ENCODE data around the gene EPG5.
"Not testable (repeated sequence)": the region's sequence is repeated elsewhere in the genome, so short reads cannot be mapped to it uniquely, and the experiment has no call there.

EPG5 gene

GRCh38 chr18:45997700-45998151 is 30.6 kb upstream of the EPG5 start:
- H3K27ac ChIP-seq (replicated peaks): no peak overlapping the region; the same call in 1 of the 2 replicates
- DNase-seq (ENCODE audit: low read depth in 1 of 2, low spot score in 1 of 2): no peak

GRCh38 chr18:45995461-45995860 is 28.3 kb upstream of the EPG5 start:
- TF ChIP-seq, protein P1, sequence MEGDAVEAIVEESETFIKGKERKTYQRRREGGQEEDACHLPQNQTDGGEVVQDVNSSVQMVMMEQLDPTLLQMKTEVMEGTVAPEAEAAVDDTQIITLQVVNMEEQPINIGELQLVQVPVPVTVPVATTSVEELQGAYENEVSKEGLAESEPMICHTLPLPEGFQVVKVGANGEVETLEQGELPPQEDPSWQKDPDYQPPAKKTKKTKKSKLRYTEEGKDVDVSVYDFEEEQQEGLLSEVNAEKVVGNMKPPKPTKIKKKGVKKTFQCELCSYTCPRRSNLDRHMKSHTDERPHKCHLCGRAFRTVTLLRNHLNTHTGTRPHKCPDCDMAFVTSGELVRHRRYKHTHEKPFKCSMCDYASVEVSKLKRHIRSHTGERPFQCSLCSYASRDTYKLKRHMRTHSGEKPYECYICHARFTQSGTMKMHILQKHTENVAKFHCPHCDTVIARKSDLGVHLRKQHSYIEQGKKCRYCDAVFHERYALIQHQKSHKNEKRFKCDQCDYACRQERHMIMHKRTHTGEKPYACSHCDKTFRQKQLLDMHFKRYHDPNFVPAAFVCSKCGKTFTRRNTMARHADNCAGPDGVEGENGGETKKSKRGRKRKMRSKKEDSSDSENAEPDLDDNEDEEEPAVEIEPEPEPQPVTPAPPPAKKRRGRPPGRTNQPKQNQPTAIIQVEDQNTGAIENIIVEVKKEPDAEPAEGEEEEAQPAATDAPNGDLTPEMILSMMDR (IDR thresholded peaks at IDR 0.05; ENCODE audit: insufficient read depth, low read length): no peak
- TF ChIP-seq POLR2AphosphoS5 (IDR thresholded peaks at IDR 0.05; ENCODE audit: low read depth) (no peak), GABPA (IDR thresholded peaks at IDR 0.05; ENCODE audit: low read depth) (no peak), SPI1 (IDR thresholded peaks at IDR 0.05; ENCODE audit: borderline replicate concordance, low read depth) (no peak)
- TF ChIP-seq, protein P2, sequence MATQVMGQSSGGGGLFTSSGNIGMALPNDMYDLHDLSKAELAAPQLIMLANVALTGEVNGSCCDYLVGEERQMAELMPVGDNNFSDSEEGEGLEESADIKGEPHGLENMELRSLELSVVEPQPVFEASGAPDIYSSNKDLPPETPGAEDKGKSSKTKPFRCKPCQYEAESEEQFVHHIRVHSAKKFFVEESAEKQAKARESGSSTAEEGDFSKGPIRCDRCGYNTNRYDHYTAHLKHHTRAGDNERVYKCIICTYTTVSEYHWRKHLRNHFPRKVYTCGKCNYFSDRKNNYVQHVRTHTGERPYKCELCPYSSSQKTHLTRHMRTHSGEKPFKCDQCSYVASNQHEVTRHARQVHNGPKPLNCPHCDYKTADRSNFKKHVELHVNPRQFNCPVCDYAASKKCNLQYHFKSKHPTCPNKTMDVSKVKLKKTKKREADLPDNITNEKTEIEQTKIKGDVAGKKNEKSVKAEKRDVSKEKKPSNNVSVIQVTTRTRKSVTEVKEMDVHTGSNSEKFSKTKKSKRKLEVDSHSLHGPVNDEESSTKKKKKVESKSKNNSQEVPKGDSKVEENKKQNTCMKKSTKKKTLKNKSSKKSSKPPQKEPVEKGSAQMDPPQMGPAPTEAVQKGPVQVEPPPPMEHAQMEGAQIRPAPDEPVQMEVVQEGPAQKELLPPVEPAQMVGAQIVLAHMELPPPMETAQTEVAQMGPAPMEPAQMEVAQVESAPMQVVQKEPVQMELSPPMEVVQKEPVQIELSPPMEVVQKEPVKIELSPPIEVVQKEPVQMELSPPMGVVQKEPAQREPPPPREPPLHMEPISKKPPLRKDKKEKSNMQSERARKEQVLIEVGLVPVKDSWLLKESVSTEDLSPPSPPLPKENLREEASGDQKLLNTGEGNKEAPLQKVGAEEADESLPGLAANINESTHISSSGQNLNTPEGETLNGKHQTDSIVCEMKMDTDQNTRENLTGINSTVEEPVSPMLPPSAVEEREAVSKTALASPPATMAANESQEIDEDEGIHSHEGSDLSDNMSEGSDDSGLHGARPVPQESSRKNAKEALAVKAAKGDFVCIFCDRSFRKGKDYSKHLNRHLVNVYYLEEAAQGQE (IDR thresholded peaks at IDR 0.05; ENCODE audit: insufficient replicate concordance, low read depth): no peak

More at GRCh38 chr18:45997700-45998151, 30.6 kb upstream of the EPG5 start:
- Histone ChIP-seq H3K4me3 (replicated peaks; ENCODE audit: insufficient read depth, low read length) (no peak overlapping the region), H3K27me3 (ENCODE audit: insufficient read depth, poor library complexity, severe bottlenecking) (no peaks in the 10 kb centered on the region)
- TF ChIP-seq, protein P1 (IDR thresholded peaks at IDR 0.05; ENCODE audit: insufficient read depth, low read length): no peak
- TF ChIP-seq, protein P2 (IDR thresholded peaks at IDR 0.05; ENCODE audit: insufficient replicate concordance, low read depth): no peak
- TF ChIP-seq SPI1 (IDR thresholded peaks at IDR 0.05; ENCODE audit: borderline replicate concordance, low read depth): no peak
- no peak for TF ChIP-seq POLR2AphosphoS5 (IDR thresholded peaks at IDR 0.05; ENCODE audit: low read depth)
- no peak for TF ChIP-seq GABPA (IDR thresholded peaks at IDR 0.05; ENCODE audit: low read depth)

GRCh38 chr18:45993438-45993837 is 26.3 kb upstream of the EPG5 start:
- Histone ChIP-seq H3K27me3 (ENCODE audit: insufficient read depth, poor library complexity, severe bottlenecking) (no peaks in the 10 kb centered on the region), H3K4me3 (replicated peaks; ENCODE audit: insufficient read depth, low read length) (no peak overlapping the region), H3K27ac (replicated peaks) (no peak overlapping the region)
- no peak for DNase-seq (ENCODE audit: low read depth in 1 of 2, low spot score in 1 of 2)
- TF ChIP-seq POLR2AphosphoS5 (IDR thresholded peaks at IDR 0.05; ENCODE audit: low read depth) (no peak), GABPA (IDR thresholded peaks at IDR 0.05; ENCODE audit: low read depth) (no peak)

More at GRCh38 chr18:45995461-45995860, 28.3 kb upstream of the EPG5 start:
- Histone ChIP-seq H3K4me3 (replicated peaks; ENCODE audit: insufficient read depth, low read length) (no peak overlapping the region), H3K27ac (replicated peaks) (no peak overlapping the region), H3K27me3 (ENCODE audit: insufficient read depth, poor library complexity, severe bottlenecking) (no peaks in the 10 kb centered on the region)
- DNase-seq (ENCODE audit: low read depth in 1 of 2, low spot score in 1 of 2): no peak

DNA sequence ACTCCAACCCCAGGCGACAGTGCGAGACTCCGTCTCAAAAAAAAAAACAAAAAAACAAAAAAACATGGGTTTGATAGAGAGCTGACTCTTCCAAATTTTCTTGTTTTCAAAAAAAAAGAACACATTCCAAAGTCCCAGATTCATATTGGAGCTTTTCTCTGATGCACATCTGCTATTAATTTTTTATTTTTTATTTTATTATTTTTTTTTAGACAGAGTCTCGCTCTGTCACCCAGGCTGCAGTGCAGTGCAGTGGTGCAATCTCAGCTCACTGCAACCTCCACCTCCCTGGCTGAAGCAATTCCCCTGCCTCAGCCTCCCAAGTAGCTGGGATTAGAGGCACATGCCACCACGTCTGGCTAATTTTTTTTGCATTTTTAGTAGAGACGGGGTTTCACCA is 25.4 kb upstream of the EPG5 start:
- not testable (repeated sequence) for H3K27ac ChIP-seq (replicated peaks); DNase-seq (ENCODE audit: low read depth in 1 of 2, low spot score in 1 of 2); H3K27me3 ChIP-seq (ENCODE audit: insufficient read depth, poor library complexity, severe bottlenecking); H3K4me3 ChIP-seq (replicated peaks; ENCODE audit: insufficient read depth, low read length)

DNA sequence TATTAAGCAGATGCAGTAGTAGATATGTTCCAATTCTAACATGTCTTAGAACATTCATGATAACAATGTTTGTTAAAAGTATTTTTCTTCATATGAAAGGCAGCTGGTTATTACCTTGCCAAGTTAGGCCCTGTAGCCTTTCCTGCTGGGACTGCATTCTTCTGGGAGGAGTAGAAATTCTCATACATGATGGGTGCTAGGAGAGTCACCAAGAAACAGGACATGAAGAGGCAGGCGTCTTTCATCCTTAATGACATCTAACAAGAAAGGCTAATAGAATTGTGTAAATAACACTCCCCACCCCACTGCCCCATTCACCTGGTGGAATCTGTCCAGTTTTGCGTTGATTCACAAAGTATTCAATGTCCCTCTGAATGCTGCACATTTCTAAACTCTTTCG is 24.7 kb upstream of the EPG5 start:
- TF ChIP-seq POLR2AphosphoS5 (IDR thresholded peaks at IDR 0.05; ENCODE audit: low read depth) (no peak), SPI1 (IDR thresholded peaks at IDR 0.05; ENCODE audit: borderline replicate concordance, low read depth) (no peak)

More for the DNA sequence above, 24.7 kb upstream of the EPG5 start:
- H3K4me3 ChIP-seq (replicated peaks; ENCODE audit: insufficient read depth, low read length): no peak overlapping the region
- H3K27me3 ChIP-seq (ENCODE audit: insufficient read depth, poor library complexity, severe bottlenecking): no peaks in the 10 kb centered on the region
- no peak for DNase-seq (ENCODE audit: low read depth in 1 of 2, low spot score in 1 of 2)
- no peak overlapping the region for H3K27ac ChIP-seq (replicated peaks)
